ENCODE measurements around the gene NEBL.
"Not testable (repeated sequence)": the region's sequence is repeated elsewhere in the genome, so short reads cannot be mapped to it uniquely, and the experiment has no call there.

The NEBL gene

DNA sequence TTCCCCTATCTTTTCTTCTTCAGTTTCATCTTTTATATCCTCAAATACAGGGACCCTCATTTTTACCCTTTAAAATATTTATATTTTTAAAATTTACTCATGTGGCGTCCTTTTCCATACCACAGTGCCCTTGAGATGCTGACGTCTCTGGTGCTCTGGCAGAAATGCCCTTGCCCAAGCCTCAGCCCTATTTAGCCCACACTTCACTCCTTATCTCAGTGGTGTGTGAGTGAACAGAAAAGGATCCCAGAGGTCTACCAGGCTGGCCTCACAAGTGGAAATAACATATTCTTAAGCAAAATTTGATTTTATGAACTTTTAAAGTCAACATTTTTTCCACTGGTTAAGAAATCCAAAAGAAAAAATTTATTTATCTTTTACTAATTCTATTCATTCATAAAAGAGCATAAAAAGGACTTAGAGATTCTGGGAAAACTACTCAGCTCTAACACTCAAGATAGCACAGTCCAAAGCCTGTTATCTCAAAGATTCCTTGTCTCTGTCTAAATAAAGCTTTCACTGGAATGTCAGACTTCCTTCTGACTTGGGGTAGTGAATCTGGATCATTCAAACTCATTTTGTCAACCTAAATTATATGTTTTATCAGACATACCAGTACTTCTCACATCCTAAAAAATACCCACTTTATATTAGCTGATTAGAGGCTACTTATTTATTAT lies at the start of gene NEBL:
NEBL (minus strand) TSS at position 166 of the 680 bp plus-strand sequence; CDS start at position 60, 106 bp downstream.
- no peaks in the 10 kb centered on the region for H3K4me1 Mint-ChIP-seq
- DNase-seq (no peak), ATAC-seq (no peak)
- H3K27ac Mint-ChIP-seq, result no peak within 1 kb of the TSS
- no peaks in the 10 kb centered on the region for H3K9me3 Mint-ChIP-seq
- H3K27me3 Mint-ChIP-seq, result no peaks in the 10 kb centered on the region
- no peaks in the 10 kb centered on the region for H3K36me3 Mint-ChIP-seq (ENCODE audit: low read depth)
- H3K4me3 Mint-ChIP-seq, result no peak within 1 kb of the TSS

- Mint-ChIP-seq H3K27ac (no peak overlapping the region), H3K9me3 (no peaks in the 10 kb centered on the region), H3K36me3 (ENCODE audit: low read depth) (no peaks in the 10 kb centered on the region), H3K4me3 (no peak overlapping the region), H3K27me3 (no peaks in the 10 kb centered on the region), H3K4me1 (peaks cover 2% of the 10 kb centered on the region)
- DNase-seq, result no peak
- no peak for ATAC-seq
Measured at GRCh38 chr10:20945546-20946332, 48.6 kb upstream of the NEBL start.

- H3K27ac Mint-ChIP-seq, result no peak overlapping the region
- no peaks in the 10 kb centered on the region for H3K36me3 Mint-ChIP-seq (ENCODE audit: low read depth)
- no peak for ATAC-seq
- H3K9me3 Mint-ChIP-seq, result no peaks in the 10 kb centered on the region
- H3K4me3 Mint-ChIP-seq, result no peak overlapping the region
- no peak for DNase-seq
- peaks cover 2% of the 10 kb centered on the region for H3K4me1 Mint-ChIP-seq
- H3K27me3 Mint-ChIP-seq, result no peaks in the 10 kb centered on the region
Measured at GRCh38 chr10:20944789-20945502, 47.8 kb upstream of the NEBL start.

- H3K36me3 Mint-ChIP-seq (ENCODE audit: low read depth); H3K4me1 Mint-ChIP-seq; H3K4me3 Mint-ChIP-seq; ATAC-seq; H3K27ac Mint-ChIP-seq; DNase-seq; H3K27me3 Mint-ChIP-seq: not testable (repeated sequence)
- H3K9me3 Mint-ChIP-seq, result peaks cover 12% of the 10 kb centered on the region
Measured at GRCh38 chr10:20939414-20939813, 42.3 kb upstream of the NEBL start.

- ATAC-seq (no peak), DNase-seq (no peak)
- H3K4me1 Mint-ChIP-seq, result no peaks in the 10 kb centered on the region
- peaks cover 12% of the 10 kb centered on the region for H3K9me3 Mint-ChIP-seq
- no peak overlapping the region for H3K4me3 Mint-ChIP-seq
- H3K27me3 Mint-ChIP-seq, result no peaks in the 10 kb centered on the region
- no peak overlapping the region for H3K27ac Mint-ChIP-seq
- H3K36me3 Mint-ChIP-seq (ENCODE audit: low read depth), result no peaks in the 10 kb centered on the region
Measured at GRCh38 chr10:20936396-20936795, 39.3 kb upstream of the NEBL start.

GRCh38 chr10:20935931-20936330 lies 38.8 kb upstream of the NEBL start:
- ATAC-seq, result no peak
- Mint-ChIP-seq H3K36me3 (ENCODE audit: low read depth) (no peaks in the 10 kb centered on the region), H3K27ac (no peak overlapping the region), H3K9me3 (peaks cover 12% of the 10 kb centered on the region), H3K4me1 (no peaks in the 10 kb centered on the region), H3K4me3 (no peak overlapping the region), H3K27me3 (no peaks in the 10 kb centered on the region)
- DNase-seq, result no peak

- DNase-seq (no peak), ATAC-seq (no peak)
- H3K27me3 Mint-ChIP-seq, result no peaks in the 10 kb centered on the region
- no peaks in the 10 kb centered on the region for H3K36me3 Mint-ChIP-seq (ENCODE audit: low read depth)
- peaks cover 12% of the 10 kb centered on the region for H3K9me3 Mint-ChIP-seq
- no peak overlapping the region for H3K4me3 Mint-ChIP-seq
- no peaks in the 10 kb centered on the region for H3K4me1 Mint-ChIP-seq
- no peak overlapping the region for H3K27ac Mint-ChIP-seq
Measured at GRCh38 chr10:20935301-20935700, 38.2 kb upstream of the NEBL start.

GRCh38 chr10:20933705-20934104 lies 36.6 kb upstream of the NEBL start:
- H3K9me3 Mint-ChIP-seq, result peaks cover 3% of the 10 kb centered on the region
- no peaks in the 10 kb centered on the region for H3K27me3 Mint-ChIP-seq
- no peak for ATAC-seq
- no peaks in the 10 kb centered on the region for H3K4me1 Mint-ChIP-seq
- DNase-seq, result no peak
- no peak overlapping the region for H3K27ac Mint-ChIP-seq
- H3K36me3 Mint-ChIP-seq (ENCODE audit: low read depth), result no peaks in the 10 kb centered on the region
- H3K4me3 Mint-ChIP-seq, result no peak overlapping the region

- Mint-ChIP-seq H3K4me3 (no peak overlapping the region), H3K36me3 (ENCODE audit: low read depth) (no peaks in the 10 kb centered on the region), H3K4me1 (no peaks in the 10 kb centered on the region), H3K9me3 (no peaks in the 10 kb centered on the region), H3K27me3 (no peaks in the 10 kb centered on the region), H3K27ac (no peak overlapping the region)
- DNase-seq, result no peak
- ATAC-seq, result no peak
Measured at GRCh38 chr10:20932606-20933126, 35.6 kb upstream of the NEBL start.

DNA sequence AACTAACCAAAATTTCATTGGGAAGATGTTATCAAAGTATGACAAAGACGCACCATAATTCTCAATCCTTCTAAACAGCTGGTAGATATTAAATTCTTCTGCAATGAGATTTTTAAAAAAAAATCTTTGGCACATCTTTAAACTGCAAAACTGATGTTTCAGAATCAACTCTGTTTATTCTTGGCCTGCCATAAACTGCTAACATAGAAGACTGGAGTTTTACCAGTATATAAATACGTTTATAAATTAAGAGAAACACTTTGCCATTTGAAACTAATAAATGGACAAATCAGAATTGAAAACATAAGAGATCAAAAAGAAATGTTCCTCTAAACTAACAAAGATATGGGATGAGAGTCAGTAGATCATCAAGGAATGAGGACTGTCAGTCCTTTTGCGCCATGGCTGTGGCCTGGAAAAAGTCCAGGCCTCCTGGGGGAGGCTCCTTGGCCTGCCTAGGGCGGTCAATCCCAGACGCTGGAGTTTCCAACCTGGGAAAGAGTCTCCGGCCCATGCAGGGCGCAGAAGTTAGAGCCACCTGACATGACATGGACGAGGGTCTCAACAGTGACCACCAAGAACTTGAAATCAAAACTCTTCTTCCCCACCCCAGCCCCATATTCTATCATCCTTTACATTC lies 34.2 kb upstream of the NEBL start:
- no peaks in the 10 kb centered on the region for H3K36me3 Mint-ChIP-seq (ENCODE audit: low read depth)
- no peak overlapping the region for H3K4me3 Mint-ChIP-seq
- ATAC-seq, result no peak
- no peak overlapping the region for H3K27ac Mint-ChIP-seq
- no peaks in the 10 kb centered on the region for H3K9me3 Mint-ChIP-seq
- H3K27me3 Mint-ChIP-seq, result no peaks in the 10 kb centered on the region
- no peaks in the 10 kb centered on the region for H3K4me1 Mint-ChIP-seq
- no peak for DNase-seq

DNA sequence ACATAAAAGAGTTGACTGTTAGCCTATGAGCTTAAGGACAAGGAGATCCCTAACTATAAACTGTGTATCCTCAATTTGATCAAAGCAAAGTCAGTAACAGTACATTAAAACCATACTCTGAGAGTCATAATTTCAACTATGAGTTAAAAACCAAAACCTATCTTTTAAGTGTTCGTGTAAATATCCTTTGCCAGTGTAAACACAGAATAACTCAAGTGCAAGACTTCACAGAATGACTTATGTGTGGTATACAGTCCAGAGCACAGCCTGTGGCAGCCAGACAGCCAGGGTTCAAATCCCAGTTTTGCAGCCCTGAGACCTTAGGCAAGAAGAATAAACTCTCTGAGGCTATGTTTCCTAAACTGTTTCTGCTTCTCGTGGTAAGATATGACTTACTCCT lies 30.3 kb upstream of the NEBL start:
- Mint-ChIP-seq H3K36me3 (ENCODE audit: low read depth) (no peaks in the 10 kb centered on the region), H3K27me3 (no peaks in the 10 kb centered on the region), H3K4me3 (no peak overlapping the region), H3K9me3 (no peaks in the 10 kb centered on the region), H3K27ac (no peak overlapping the region), H3K4me1 (no peaks in the 10 kb centered on the region)
- DNase-seq (no peak), ATAC-seq (no peak)

GRCh38 chr10:20922451-20922850 lies 25.3 kb upstream of the NEBL start:
- no peak overlapping the region for H3K27ac Mint-ChIP-seq
- H3K4me3 Mint-ChIP-seq, result no peak overlapping the region
- H3K9me3 Mint-ChIP-seq, result no peaks in the 10 kb centered on the region
- H3K27me3 Mint-ChIP-seq, result peaks cover 3% of the 10 kb centered on the region
- no peaks in the 10 kb centered on the region for H3K36me3 Mint-ChIP-seq (ENCODE audit: low read depth)
- no peak for ATAC-seq
- DNase-seq, result no peak
- H3K4me1 Mint-ChIP-seq, result no peaks in the 10 kb centered on the region

GRCh38 chr10:20922033-20922432 lies 24.9 kb upstream of the NEBL start:
- DNase-seq (no peak), ATAC-seq (no peak)
- Mint-ChIP-seq H3K36me3 (ENCODE audit: low read depth) (no peaks in the 10 kb centered on the region), H3K27me3 (peaks cover 3% of the 10 kb centered on the region), H3K4me3 (no peak overlapping the region), H3K27ac (no peak overlapping the region), H3K4me1 (no peaks in the 10 kb centered on the region), H3K9me3 (no peaks in the 10 kb centered on the region)

DNA sequence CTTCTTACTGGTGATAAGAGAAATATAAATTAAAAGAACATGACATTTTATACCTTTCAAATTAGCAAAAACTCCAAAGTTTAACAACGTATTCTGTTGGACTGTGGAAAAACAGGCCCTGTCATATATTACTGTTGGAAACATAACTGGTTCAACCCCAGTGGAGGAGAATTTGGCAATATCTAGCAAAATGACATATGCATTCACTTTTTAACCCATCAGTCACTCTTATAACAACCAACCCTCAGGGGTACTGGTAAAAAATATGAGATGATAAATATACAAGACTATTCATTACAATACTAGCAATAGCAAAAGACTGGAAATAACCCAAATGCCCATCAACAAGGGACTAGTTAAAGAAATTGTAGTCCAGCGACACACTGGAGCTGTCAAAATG lies 22.9 kb upstream of the NEBL start:
- no peak overlapping the region for H3K27ac Mint-ChIP-seq
- H3K36me3 Mint-ChIP-seq (ENCODE audit: low read depth), result no peaks in the 10 kb centered on the region
- peaks cover 3% of the 10 kb centered on the region for H3K27me3 Mint-ChIP-seq
- H3K4me1 Mint-ChIP-seq, result no peaks in the 10 kb centered on the region
- H3K4me3 Mint-ChIP-seq, result no peak overlapping the region
- ATAC-seq (no peak), DNase-seq (no peak)
- no peaks in the 10 kb centered on the region for H3K9me3 Mint-ChIP-seq

Measured in activated naive CD8-positive, alpha-beta T cell treated with anti-CD3 and anti-CD28 coated beads, Interleukin-2, amount 50 U/mL, for 24 hours (primary cell).